ENCODE measurements around the gene TSR3. TPM values are rescaled to one million over a fixed set of nuclear protein-coding genes. Genes with fewer than 3 reads are reported as not detected.

Gene TSR3
- total RNA-seq, 6 donors from 2014 or later: 55.6 to 74.5 (median 65.1) TPM

DNA sequence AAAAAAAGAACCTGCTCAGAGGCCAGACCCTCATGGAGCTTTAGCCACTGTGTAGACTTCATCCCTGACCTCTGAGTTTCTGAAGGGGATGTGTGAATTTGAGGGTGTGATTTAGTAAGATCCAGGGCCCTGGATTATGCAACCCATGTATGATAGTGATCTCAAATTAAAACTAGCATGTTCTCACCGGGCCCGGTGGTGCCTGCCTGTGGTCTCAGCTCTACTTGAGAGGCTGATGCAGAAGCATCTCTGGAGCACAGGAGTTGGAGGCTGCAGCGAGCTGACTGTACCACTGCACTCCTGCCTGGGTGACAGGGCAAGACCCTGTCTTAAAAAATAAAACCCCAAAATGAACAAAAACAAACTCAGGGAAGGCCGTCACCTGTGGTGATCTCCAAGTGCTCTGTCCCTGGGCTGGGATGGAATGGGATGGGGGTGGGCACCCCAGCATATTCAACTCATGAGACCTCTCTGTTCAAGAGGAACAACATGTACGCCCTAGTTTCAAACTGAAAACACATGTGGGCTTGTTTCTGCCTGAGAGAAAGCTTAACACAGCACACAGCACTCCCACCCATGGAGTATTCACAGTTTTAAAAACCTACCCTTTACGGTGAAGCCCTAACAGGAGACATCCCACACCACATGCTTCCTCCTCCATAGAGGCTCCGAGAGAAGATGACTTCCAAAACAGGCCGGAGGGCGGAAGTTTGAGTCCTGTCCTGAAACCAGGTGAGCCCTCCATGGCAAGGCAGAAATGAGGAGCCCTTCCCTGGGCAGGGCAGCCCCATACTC, 30.1 kb upstream of the TSR3 start:
- Histone ChIP-seq H3K4me1 (peaks cover 13 to 25% (median 21%) of the 10 kb centered on the region in 4 donors), H3K9me3 (no peaks in the 10 kb centered on the region), H3K27me3 (no peaks in the 10 kb centered on the region), H3K36me3 (peaks cover 13 to 52% (median 35%) of the 10 kb centered on the region in 4 donors), H3K4me3 (no peak overlapping the region), H3K27ac (no peak overlapping the region)
- ATAC-seq (ENCODE audit: low FRiP score in 2 of 2): no peak
- TF ChIP-seq EP300 (IDR thresholded peaks at IDR 0.05) (no peak), POLR2A (IDR thresholded peaks at IDR 0.05) (no peak), POLR2AphosphoS5 (IDR thresholded peaks at IDR 0.05) (no peak)
- TF ChIP-seq, protein P1, sequence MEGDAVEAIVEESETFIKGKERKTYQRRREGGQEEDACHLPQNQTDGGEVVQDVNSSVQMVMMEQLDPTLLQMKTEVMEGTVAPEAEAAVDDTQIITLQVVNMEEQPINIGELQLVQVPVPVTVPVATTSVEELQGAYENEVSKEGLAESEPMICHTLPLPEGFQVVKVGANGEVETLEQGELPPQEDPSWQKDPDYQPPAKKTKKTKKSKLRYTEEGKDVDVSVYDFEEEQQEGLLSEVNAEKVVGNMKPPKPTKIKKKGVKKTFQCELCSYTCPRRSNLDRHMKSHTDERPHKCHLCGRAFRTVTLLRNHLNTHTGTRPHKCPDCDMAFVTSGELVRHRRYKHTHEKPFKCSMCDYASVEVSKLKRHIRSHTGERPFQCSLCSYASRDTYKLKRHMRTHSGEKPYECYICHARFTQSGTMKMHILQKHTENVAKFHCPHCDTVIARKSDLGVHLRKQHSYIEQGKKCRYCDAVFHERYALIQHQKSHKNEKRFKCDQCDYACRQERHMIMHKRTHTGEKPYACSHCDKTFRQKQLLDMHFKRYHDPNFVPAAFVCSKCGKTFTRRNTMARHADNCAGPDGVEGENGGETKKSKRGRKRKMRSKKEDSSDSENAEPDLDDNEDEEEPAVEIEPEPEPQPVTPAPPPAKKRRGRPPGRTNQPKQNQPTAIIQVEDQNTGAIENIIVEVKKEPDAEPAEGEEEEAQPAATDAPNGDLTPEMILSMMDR (IDR thresholded peaks at IDR 0.05): no peak
- DNase-seq: no peak
- 91 to 94% methylated on average over 6 to 9 of the region's 9 CpGs for WGBS, 2 donors

DNA sequence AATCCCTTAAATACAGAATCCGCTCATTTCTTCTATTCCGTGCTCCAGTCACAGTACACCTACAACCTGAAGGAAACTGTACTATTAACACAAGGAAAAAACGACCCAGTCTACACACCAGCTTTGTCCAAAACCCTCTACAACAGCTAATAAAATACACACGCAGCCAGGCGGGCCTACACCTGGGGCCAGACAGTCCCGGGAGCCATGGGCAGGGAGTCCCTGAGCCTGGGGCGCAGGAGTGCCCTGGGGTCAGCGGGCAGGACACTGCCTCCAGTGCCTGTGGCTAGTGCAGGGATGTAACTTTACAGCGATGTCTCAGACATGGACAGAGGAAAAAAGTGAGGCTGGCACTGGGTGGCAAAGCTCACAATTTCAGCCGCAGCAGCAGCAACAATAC, 28.5 kb upstream of the TSR3 start:
- peak overlapping the region in 2 of 4 donors; percentile 79 to 82 for H3K27ac ChIP-seq
- TF ChIP-seq, protein P1 (IDR thresholded peaks at IDR 0.05): no peak
- TF ChIP-seq EP300 (IDR thresholded peaks at IDR 0.05) (no peak), POLR2AphosphoS5 (IDR thresholded peaks at IDR 0.05) (no peak), POLR2A (IDR thresholded peaks at IDR 0.05) (no peak)
- peak overlapping the region in 1 of 4 donors; percentile 63 for H3K4me3 ChIP-seq
- WGBS, 2 donors: 85 to 91% methylated on average over 10 of the region's 10 CpGs
- H3K36me3 ChIP-seq: peaks cover 17 to 51% (median 37%) of the 10 kb centered on the region in 4 donors
- DNase-seq (no peak), ATAC-seq (ENCODE audit: low FRiP score in 2 of 2) (no peak)
- H3K9me3 ChIP-seq: no peaks in the 10 kb centered on the region
- H3K4me1 ChIP-seq: peaks cover 13 to 25% (median 21%) of the 10 kb centered on the region in 4 donors
- no peaks in the 10 kb centered on the region for H3K27me3 ChIP-seq

DNA sequence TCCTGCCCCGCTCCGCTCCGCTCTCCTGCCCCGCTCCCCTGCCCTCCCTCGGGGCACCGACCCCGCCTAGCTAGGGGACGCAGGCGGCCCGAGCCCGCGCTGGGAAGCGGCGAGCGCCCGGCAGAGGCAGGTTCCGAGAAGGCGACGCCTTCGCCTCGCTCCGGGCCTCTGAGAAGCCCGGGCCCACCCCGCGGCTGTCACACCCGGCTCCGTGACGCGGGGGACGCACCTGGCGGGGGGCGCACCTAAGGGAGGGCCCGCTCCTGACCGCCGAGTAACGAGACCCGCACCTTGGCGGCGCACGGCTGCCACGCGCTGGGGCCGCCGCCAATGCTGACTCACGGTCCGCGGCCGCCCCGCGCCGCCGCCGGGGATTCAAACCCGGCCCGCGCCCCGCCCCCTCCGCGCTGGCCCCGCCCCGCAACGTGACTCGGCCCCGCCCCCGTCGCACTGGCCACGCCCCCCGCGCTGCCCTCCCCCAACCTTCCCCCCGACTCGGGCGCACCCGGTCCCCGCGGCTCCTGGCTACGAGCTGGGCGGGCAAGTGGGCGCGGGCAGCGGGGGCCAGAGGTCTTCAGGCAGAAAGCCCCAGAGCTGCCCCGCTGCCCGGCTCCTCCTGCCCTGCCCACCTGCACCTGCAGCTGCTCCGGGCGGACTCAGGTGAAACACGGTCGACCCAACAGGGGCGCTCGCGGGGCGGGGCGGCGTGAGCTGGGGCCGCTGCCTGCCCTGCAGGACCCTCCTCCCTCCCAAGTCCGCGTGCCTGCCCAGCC, 27.8 kb upstream of the TSR3 start:
- ATAC-seq (ENCODE audit: low FRiP score in 2 of 2) (peak in 1 of 2 donors; percentile 90), DNase-seq (peak; percentile 50 to 94)
- Histone ChIP-seq H3K4me1 (peaks cover 13 to 25% (median 21%) of the 10 kb centered on the region in 4 donors), H3K4me3 (peak overlapping the region; percentile 15 to 63 (median 59)), H3K27ac (peak overlapping the region; percentile 62 to 82 (median 78)), H3K9me3 (no peaks in the 10 kb centered on the region), H3K36me3 (peaks cover 12 to 49% (median 34%) of the 10 kb centered on the region in 4 donors), H3K27me3 (no peaks in the 10 kb centered on the region)
- WGBS, 2 donors: 20 to 24% methylated on average over 8 to 36 of the region's 95 CpGs
- TF ChIP-seq EP300 (IDR thresholded peaks at IDR 0.05) (no peak), POLR2A (IDR thresholded peaks at IDR 0.05) (peak in 1 of 4 donors; percentile 17), POLR2AphosphoS5 (IDR thresholded peaks at IDR 0.05) (peak in 1 of 2 donors; percentile 0)
- TF ChIP-seq, protein P1 (IDR thresholded peaks at IDR 0.05): no peak

DNA sequence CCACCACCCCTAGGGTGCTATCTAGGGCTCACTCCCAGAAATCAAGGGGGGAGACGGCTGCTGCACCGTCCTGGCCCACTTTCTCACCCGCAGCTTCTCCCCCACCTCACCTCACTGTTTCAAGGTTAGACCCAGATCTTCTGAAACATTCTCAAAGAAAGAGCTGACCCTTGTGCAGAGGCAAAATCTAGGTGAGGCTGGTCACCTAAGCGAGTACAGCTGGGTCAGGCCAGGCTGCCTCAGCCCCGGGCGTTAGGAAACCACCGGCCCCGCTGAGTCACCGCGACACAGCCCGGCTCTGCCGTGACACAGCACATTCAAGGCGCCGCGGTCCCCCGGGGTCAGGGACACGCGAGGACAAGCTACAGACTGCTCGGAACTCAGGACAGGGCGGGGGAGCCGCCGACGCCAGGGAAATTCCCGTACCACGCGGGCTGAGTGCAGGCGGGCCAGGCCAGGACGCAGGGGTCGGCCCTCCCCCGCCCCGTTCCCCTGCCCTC, 27.2 kb upstream of the TSR3 start:
- Histone ChIP-seq H3K4me1 (peaks cover 13 to 25% (median 21%) of the 10 kb centered on the region in 4 donors), H3K27me3 (no peaks in the 10 kb centered on the region), H3K4me3 (peak overlapping the region; percentile 15 to 63 (median 59)), H3K27ac (peak overlapping the region; percentile 62 to 82 (median 78)), H3K36me3 (peaks cover 12 to 43% (median 28%) of the 10 kb centered on the region in 4 donors), H3K9me3 (no peaks in the 10 kb centered on the region)
- DNase-seq: peak; percentile 84 to 93
- TF ChIP-seq POLR2A (IDR thresholded peaks at IDR 0.05): no peak
- TF ChIP-seq POLR2AphosphoS5 (IDR thresholded peaks at IDR 0.05): peak; percentile 43 to 60
- TF ChIP-seq EP300 (IDR thresholded peaks at IDR 0.05): peak in 2 of 4 donors; percentile 68 to 69
- TF ChIP-seq, protein P1 (IDR thresholded peaks at IDR 0.05): no peak
- peak; percentile 63 to 80 for ATAC-seq (ENCODE audit: low FRiP score in 2 of 2)
- 17 to 83% methylated on average over 3 to 15 of the region's 31 CpGs for WGBS, 2 donors

Measured in upper lobe of left lung (tissue), 6 donors.